Measurements from ENCODE around the gene VPS50.

VPS50 gene

GRCh38 chr7:93298206-93298605 lies 66.0 kb downstream of the VPS50 start:
- H3K4me1 ChIP-seq (ENCODE audit: insufficient read depth, low read length, poor library complexity, severe bottlenecking) = no peaks in the 10 kb centered on the region
- no peak overlapping the region for H2AFZ ChIP-seq (ENCODE audit: low read length)
- no peak overlapping the region for H3K4me3 ChIP-seq (ENCODE audit: low read length, poor library complexity, severe bottlenecking)
- no peaks in the 10 kb centered on the region for H3K36me3 ChIP-seq (ENCODE audit: insufficient read depth, low read length)
- H3K27me3 ChIP-seq (ENCODE audit: insufficient read depth, low read length, poor library complexity, severe bottlenecking) = no peaks in the 10 kb centered on the region
- H3K4me2 ChIP-seq (ENCODE audit: low read depth, low read length, poor library complexity, severe bottlenecking) = no peak overlapping the region
- H3K9me2 ChIP-seq (replicated peaks; ENCODE audit: low read depth, low read length) = no peaks in the 10 kb centered on the region
- no peaks in the 10 kb centered on the region for H4K20me1 ChIP-seq (ENCODE audit: insufficient read depth, low read length, poor library complexity, severe bottlenecking)
- no peaks in the 10 kb centered on the region for H3F3A ChIP-seq (ENCODE audit: low read depth)
- no peak overlapping the region for H3K9ac ChIP-seq (ENCODE audit: low read depth, low read length, poor library complexity, severe bottlenecking)
- no peaks in the 10 kb centered on the region for H3K79me2 ChIP-seq (ENCODE audit: insufficient read depth, low read length)
- H3K9me3 ChIP-seq (ENCODE audit: insufficient read depth, low read depth, low read length) = no peaks in the 10 kb centered on the region
- no peak for TF ChIP-seq EZH2phosphoT487 (IDR thresholded peaks at IDR 0.05; ENCODE audit: borderline replicate concordance)
- TF ChIP-seq, protein P1, sequence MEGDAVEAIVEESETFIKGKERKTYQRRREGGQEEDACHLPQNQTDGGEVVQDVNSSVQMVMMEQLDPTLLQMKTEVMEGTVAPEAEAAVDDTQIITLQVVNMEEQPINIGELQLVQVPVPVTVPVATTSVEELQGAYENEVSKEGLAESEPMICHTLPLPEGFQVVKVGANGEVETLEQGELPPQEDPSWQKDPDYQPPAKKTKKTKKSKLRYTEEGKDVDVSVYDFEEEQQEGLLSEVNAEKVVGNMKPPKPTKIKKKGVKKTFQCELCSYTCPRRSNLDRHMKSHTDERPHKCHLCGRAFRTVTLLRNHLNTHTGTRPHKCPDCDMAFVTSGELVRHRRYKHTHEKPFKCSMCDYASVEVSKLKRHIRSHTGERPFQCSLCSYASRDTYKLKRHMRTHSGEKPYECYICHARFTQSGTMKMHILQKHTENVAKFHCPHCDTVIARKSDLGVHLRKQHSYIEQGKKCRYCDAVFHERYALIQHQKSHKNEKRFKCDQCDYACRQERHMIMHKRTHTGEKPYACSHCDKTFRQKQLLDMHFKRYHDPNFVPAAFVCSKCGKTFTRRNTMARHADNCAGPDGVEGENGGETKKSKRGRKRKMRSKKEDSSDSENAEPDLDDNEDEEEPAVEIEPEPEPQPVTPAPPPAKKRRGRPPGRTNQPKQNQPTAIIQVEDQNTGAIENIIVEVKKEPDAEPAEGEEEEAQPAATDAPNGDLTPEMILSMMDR (conservative IDR thresholded peaks at IDR 0.05; ENCODE audit: low read length) = no peak

- Histone ChIP-seq H3K9me3 (ENCODE audit: insufficient read depth, low read depth, low read length) (no peaks in the 10 kb centered on the region), H3K4me3 (ENCODE audit: low read length, poor library complexity, severe bottlenecking) (no peak overlapping the region), H3K9me2 (replicated peaks; ENCODE audit: low read depth, low read length) (no peaks in the 10 kb centered on the region), H3K36me3 (ENCODE audit: insufficient read depth, low read length) (no peaks in the 10 kb centered on the region), H2AFZ (ENCODE audit: low read length) (no peak overlapping the region), H3K27me3 (ENCODE audit: insufficient read depth, low read length, poor library complexity, severe bottlenecking) (no peaks in the 10 kb centered on the region), H3F3A (ENCODE audit: low read depth) (no peaks in the 10 kb centered on the region), H3K4me2 (ENCODE audit: low read depth, low read length, poor library complexity, severe bottlenecking) (no peak overlapping the region), H4K20me1 (ENCODE audit: insufficient read depth, low read length, poor library complexity, severe bottlenecking) (no peaks in the 10 kb centered on the region), H3K79me2 (ENCODE audit: insufficient read depth, low read length) (no peaks in the 10 kb centered on the region), H3K4me1 (ENCODE audit: insufficient read depth, low read length, poor library complexity, severe bottlenecking) (no peaks in the 10 kb centered on the region), H3K9ac (ENCODE audit: low read depth, low read length, poor library complexity, severe bottlenecking) (no peak overlapping the region)
- no peak for TF ChIP-seq EZH2phosphoT487 (IDR thresholded peaks at IDR 0.05; ENCODE audit: borderline replicate concordance)
- TF ChIP-seq, protein P1 (conservative IDR thresholded peaks at IDR 0.05; ENCODE audit: low read length) = no peak
Observed at GRCh38 chr7:93298671-93299070, 66.5 kb downstream of the VPS50 start.

GRCh38 chr7:93301736-93302135 lies 69.6 kb downstream of the VPS50 start:
- Histone ChIP-seq H3K9ac (ENCODE audit: low read depth, low read length, poor library complexity, severe bottlenecking) (no peak overlapping the region), H3K4me2 (ENCODE audit: low read depth, low read length, poor library complexity, severe bottlenecking) (no peak overlapping the region), H3K4me3 (ENCODE audit: low read length, poor library complexity, severe bottlenecking) (no peak overlapping the region), H3K36me3 (ENCODE audit: insufficient read depth, low read length) (no peaks in the 10 kb centered on the region), H3K9me3 (ENCODE audit: insufficient read depth, low read depth, low read length) (no peaks in the 10 kb centered on the region), H3K4me1 (ENCODE audit: insufficient read depth, low read length, poor library complexity, severe bottlenecking) (no peaks in the 10 kb centered on the region), H4K20me1 (ENCODE audit: insufficient read depth, low read length, poor library complexity, severe bottlenecking) (no peaks in the 10 kb centered on the region), H3K9me2 (replicated peaks; ENCODE audit: low read depth, low read length) (no peaks in the 10 kb centered on the region), H3F3A (ENCODE audit: low read depth) (no peaks in the 10 kb centered on the region), H3K79me2 (ENCODE audit: insufficient read depth, low read length) (no peaks in the 10 kb centered on the region), H3K27me3 (ENCODE audit: insufficient read depth, low read length, poor library complexity, severe bottlenecking) (no peaks in the 10 kb centered on the region), H2AFZ (ENCODE audit: low read length) (no peak overlapping the region)
- TF ChIP-seq EZH2phosphoT487 (IDR thresholded peaks at IDR 0.05; ENCODE audit: borderline replicate concordance) = no peak
- TF ChIP-seq, protein P1 (conservative IDR thresholded peaks at IDR 0.05; ENCODE audit: low read length) = no peak

All from Loucy (cell line).